OCI-LY3 (cell line): ENCODE data around the gene ISLR.

Experiments
- H2AFZ ChIP-seq: fragments of 200-600, 300-600 bp; shearing (Covaris generic); 2 replicates; pipeline ENCODE4 v1.6.0; 2014; ENCODE audit warnings: antibody characterized with exemption, low read depth, low read length
- H3K27ac ChIP-seq: fragments of 200-600, 300-600 bp; sonication (generic); 2 replicates; pipeline ENCODE4 v1.5.1; 2014; ENCODE audit warnings: mild to moderate bottlenecking, low read length, moderate library complexity, mixed read lengths
- H3K27me3 ChIP-seq: fragments of 200-600, 300-600 bp; sonication (generic); 2 replicates; pipeline ENCODE4 v1.6.1; 2014; ENCODE audit warnings: low read depth, low read length, mixed read lengths
- H3K36me3 ChIP-seq: fragments of 200-600, 300-600 bp; sonication (generic); replicated peaks from 2 replicates; pipeline ENCODE3; 2014; ENCODE audit warnings: low read depth, low read length, mixed read lengths
- H3K4me1 ChIP-seq: fragments of 300-600, 200-600 bp; sonication (generic); 2 replicates; pipeline ENCODE4 v1.6.1; 2014; ENCODE audit warnings: low read length, mixed read lengths
- H3K4me2 ChIP-seq: fragments of 200-600, 300-600 bp; sonication (generic); 2 replicates; pipeline ENCODE4 v1.6.1; 2014; ENCODE audit warnings: low read length, mixed read lengths
- H3K4me3 ChIP-seq: fragments of 300-600, 200-600 bp; sonication (generic); 2 replicates; pipeline ENCODE4 v1.5.1; 2014; ENCODE audit warnings: antibody characterized with exemption, mild to moderate bottlenecking, low read length, moderate library complexity
- H3K79me2 ChIP-seq: fragments of 300-600, 200-600 bp; shearing (Covaris generic); 2 replicates; pipeline ENCODE4 v1.6.1; 2014; ENCODE audit warnings: mild to moderate bottlenecking, low read length, mixed read lengths
- H3K9ac ChIP-seq: fragments of 300-600, 200-600 bp; shearing (Covaris generic); 2 replicates; pipeline ENCODE4 v1.6.0; 2014; ENCODE audit warnings: mild to moderate bottlenecking, low read length, moderate library complexity
- H3K9me3 ChIP-seq: fragments of 200-600, 300-600 bp; shearing (Covaris generic); 2 replicates; pipeline ENCODE4 v1.6.1; 2014; ENCODE audit warnings: low read length, mixed read lengths; ENCODE audit not compliant: insufficient read depth
- H4K20me1 ChIP-seq: fragments of 200-600, 300-600 bp; sonication (generic); 2 replicates; pipeline ENCODE4 v1.6.1; 2016; ENCODE audit warnings: low read length, mixed read lengths; ENCODE audit not compliant: insufficient read depth
- EZH2phosphoT487 ChIP-seq: fragments of 200-600 bp; shearing (Covaris generic); IDR thresholded peaks from 2 replicates; pipeline ENCODE4 v1.6.1; 2018; ENCODE audit warnings: antibody characterized with exemption, mixed run types, low read depth
- TF ChIP-seq, protein P1 (sequence below): fragments of 200-600, 300-600 bp; sonication (generic); IDR thresholded peaks from 2 replicates; pipeline ENCODE4 v1.5.1; 2014; ENCODE audit warnings: antibody characterized with exemption, low read length, low read depth

The ISLR gene

DNA sequence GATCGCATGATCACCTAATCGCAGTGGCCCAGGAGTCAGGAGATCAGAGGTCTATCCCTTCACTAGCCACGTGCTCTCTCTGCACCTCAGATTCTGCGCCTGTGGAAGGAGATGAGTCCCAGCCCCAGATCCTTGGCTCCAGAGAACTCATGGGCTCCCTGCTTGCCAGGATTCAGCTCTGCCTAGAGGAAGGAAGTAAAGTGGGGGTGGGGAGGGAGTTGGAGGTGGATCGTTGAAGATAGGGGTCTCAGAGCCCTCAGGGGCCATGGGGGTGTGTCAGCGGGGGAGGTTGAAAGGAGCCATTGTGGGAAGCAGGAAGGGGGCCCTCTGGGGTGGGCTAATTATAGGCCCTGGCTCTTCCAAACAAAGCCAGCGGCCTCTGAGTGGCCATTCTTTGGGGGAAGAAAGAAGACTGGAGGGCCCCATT is 40.4 kb downstream of the ISLR start:
- H3K9ac ChIP-seq, result no peak overlapping the region
- H2AFZ ChIP-seq, result no peak overlapping the region
- no peaks in the 10 kb centered on the region for H3K9me3 ChIP-seq
- H3K27me3 ChIP-seq, result peaks cover 13% of the 10 kb centered on the region
- no peaks in the 10 kb centered on the region for H3K36me3 ChIP-seq
- peaks cover 4% of the 10 kb centered on the region; the same call in 1 of the 2 replicates for H3K4me1 ChIP-seq
- H3K27ac ChIP-seq, result no peak overlapping the region
- no peak for TF ChIP-seq EZH2phosphoT487
- no peak overlapping the region for H3K4me3 ChIP-seq
- H3K79me2 ChIP-seq, result no peaks in the 10 kb centered on the region
- H3K4me2 ChIP-seq, result no peak overlapping the region
- H4K20me1 ChIP-seq, result no peaks in the 10 kb centered on the region

DNA sequence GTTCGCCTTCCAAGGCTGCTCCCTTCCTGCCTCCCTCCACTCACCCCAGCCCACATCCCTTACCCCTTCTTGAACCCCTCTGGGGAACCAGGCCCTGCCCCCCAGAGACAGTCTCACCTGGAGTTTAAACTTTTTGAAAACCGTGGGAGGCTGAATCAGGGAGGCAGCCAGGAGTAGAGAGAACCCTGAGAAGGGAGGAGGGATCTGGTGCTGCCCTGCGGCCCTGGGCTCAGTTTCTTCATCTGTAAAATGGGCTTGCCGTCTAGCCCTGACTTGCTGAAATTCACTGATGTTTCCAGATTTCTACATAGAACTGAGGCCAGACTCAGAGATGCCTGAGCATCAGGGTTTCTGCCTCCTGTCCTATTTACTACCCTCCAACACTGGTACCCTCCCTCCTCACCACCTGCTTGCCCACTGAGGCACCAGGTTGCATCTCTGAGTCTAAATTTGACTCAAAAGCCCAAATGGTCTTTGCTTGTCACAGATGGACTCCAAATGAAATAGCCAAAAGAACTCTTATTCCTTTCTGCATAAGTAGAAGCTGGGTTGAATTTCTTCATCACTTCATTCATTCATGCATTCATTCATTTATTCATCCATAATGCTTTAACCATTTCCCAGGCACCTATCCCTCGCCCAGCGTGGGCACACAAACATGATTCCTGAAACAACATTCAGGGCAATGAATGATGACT is 41.0 kb downstream of the ISLR start:
- Histone ChIP-seq H3K9ac (no peak overlapping the region), H4K20me1 (no peaks in the 10 kb centered on the region), H3K9me3 (no peaks in the 10 kb centered on the region), H3K4me1 (peaks cover 4% of the 10 kb centered on the region; the same call in 1 of the 2 replicates), H3K4me3 (no peak overlapping the region), H3K27me3 (peaks cover 13% of the 10 kb centered on the region), H3K4me2 (no peak overlapping the region), H2AFZ (no peak overlapping the region), H3K36me3 (no peaks in the 10 kb centered on the region), H3K27ac (no peak overlapping the region), H3K79me2 (no peaks in the 10 kb centered on the region)
- TF ChIP-seq, protein P1, sequence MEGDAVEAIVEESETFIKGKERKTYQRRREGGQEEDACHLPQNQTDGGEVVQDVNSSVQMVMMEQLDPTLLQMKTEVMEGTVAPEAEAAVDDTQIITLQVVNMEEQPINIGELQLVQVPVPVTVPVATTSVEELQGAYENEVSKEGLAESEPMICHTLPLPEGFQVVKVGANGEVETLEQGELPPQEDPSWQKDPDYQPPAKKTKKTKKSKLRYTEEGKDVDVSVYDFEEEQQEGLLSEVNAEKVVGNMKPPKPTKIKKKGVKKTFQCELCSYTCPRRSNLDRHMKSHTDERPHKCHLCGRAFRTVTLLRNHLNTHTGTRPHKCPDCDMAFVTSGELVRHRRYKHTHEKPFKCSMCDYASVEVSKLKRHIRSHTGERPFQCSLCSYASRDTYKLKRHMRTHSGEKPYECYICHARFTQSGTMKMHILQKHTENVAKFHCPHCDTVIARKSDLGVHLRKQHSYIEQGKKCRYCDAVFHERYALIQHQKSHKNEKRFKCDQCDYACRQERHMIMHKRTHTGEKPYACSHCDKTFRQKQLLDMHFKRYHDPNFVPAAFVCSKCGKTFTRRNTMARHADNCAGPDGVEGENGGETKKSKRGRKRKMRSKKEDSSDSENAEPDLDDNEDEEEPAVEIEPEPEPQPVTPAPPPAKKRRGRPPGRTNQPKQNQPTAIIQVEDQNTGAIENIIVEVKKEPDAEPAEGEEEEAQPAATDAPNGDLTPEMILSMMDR, result no peak
- TF ChIP-seq EZH2phosphoT487, result no peak

DNA sequence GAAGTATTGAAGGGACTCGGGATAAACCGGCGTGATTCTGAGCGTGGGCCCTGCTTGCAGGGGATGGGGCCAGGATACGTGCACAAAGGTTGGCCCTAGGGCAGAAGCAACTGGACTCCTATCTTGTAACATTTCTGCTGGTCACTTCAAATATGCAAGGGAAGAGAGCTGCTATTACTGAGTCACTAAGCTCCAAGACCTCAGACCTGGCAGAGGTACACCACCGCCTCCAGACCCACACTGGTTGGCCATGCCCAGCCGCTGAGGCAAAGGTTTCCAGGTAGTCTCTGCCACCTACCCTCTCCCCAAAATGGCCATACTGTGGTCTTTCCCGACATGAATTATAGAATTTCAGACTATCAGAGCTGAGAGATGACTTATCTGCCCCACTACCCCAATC is 42.4 kb downstream of the ISLR start:
- Histone ChIP-seq H3K4me2 (no peak overlapping the region), H3K4me3 (no peak overlapping the region), H3K27ac (no peak overlapping the region), H2AFZ (no peak overlapping the region), H3K79me2 (no peaks in the 10 kb centered on the region), H3K27me3 (peaks cover 27% of the 10 kb centered on the region), H3K4me1 (peaks cover 4% of the 10 kb centered on the region; the same call in 1 of the 2 replicates), H3K9ac (no peak overlapping the region), H3K9me3 (no peaks in the 10 kb centered on the region), H4K20me1 (no peaks in the 10 kb centered on the region), H3K36me3 (no peaks in the 10 kb centered on the region)
- no peak for TF ChIP-seq EZH2phosphoT487
- TF ChIP-seq, protein P1, result no peak

DNA sequence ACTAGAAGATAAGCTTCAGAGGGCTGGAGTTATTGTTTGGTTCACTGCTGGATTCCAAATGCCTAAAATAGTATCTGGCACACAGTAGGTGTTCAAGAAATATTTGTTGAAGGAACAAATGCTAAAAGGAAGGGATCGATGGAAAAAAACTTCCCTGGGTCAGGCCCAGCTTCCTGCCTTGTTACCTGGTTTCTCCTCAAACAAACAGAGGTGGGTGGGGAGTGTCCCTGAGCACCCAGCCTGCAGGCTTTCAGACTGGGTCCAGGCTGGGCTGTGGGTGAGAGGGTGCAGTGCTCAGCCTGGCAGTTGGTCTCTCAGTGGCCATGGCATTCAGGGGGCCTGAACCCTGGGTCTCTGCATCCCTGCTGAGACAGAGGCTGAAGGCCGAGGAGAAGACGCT is 43.4 kb downstream of the ISLR start:
- H3K4me2 ChIP-seq, result no peak overlapping the region
- H3K9ac ChIP-seq, result no peak overlapping the region
- no peak overlapping the region for H3K4me3 ChIP-seq
- no peaks in the 10 kb centered on the region for H3K9me3 ChIP-seq
- H3K27me3 ChIP-seq, result peaks cover 37% of the 10 kb centered on the region
- H3K79me2 ChIP-seq, result no peaks in the 10 kb centered on the region
- peaks cover 4% of the 10 kb centered on the region; the same call in 1 of the 2 replicates for H3K4me1 ChIP-seq
- TF ChIP-seq, protein P1, result no peak
- TF ChIP-seq EZH2phosphoT487, result no peak
- no peaks in the 10 kb centered on the region for H3K36me3 ChIP-seq
- H3K27ac ChIP-seq, result no peak overlapping the region
- no peaks in the 10 kb centered on the region for H4K20me1 ChIP-seq
- no peak overlapping the region for H2AFZ ChIP-seq
